Fibroblast of mammary gland (primary cell): ENCODE results near the gene CEP128.

Experiments used
- DNase-seq: peaks from one replicate; pipeline ENCODE4 v3.0.0-alpha.2; 2010; ENCODE audit warnings: low read depth
- H3K4me3 ChIP-seq: 2 replicates; pipeline ENCODE4 v1.5.1; 2011; ENCODE audit warnings: low read depth, mild to moderate bottlenecking, low read length, moderate library complexity; ENCODE audit not compliant: control insufficient read depth
- TF ChIP-seq, protein P1 (sequence below): conservative IDR thresholded peaks from 2 replicates; pipeline ENCODE4 v1.5.1; 2011; ENCODE audit warnings: low read depth, low read length, inconsistent platforms; ENCODE audit not compliant: control insufficient read depth, insufficient read depth

CEP128 gene

GRCh38 chr14:80762641-80763228 is 178.8 kb downstream of the CEP128 start:
- DNase-seq, result peak; percentile 7

DNA sequence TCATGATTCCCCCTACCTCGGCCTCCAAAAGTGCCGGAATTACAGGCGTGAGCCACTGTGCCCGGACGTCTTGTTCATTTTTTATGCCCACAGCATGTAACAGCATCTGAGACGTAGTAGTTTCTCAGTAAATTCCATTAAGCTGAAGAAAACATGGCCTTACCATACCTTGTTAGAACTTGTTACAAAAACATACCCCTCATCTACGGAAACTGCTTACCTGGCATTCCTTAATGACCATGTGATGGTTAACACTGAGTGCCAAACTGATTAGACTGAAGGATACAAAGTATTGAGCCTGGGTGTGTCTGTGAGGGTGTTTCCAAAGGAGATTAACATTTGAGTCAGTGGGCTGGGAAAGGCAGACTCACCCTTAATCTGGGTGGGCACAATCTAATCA is 186.8 kb downstream of the CEP128 start:
- H3K4me3 ChIP-seq, result no peak overlapping the region

More at GRCh38 chr14:80762641-80763228, 178.8 kb downstream of the CEP128 start:
- no peak overlapping the region for H3K4me3 ChIP-seq
- TF ChIP-seq, protein P1, sequence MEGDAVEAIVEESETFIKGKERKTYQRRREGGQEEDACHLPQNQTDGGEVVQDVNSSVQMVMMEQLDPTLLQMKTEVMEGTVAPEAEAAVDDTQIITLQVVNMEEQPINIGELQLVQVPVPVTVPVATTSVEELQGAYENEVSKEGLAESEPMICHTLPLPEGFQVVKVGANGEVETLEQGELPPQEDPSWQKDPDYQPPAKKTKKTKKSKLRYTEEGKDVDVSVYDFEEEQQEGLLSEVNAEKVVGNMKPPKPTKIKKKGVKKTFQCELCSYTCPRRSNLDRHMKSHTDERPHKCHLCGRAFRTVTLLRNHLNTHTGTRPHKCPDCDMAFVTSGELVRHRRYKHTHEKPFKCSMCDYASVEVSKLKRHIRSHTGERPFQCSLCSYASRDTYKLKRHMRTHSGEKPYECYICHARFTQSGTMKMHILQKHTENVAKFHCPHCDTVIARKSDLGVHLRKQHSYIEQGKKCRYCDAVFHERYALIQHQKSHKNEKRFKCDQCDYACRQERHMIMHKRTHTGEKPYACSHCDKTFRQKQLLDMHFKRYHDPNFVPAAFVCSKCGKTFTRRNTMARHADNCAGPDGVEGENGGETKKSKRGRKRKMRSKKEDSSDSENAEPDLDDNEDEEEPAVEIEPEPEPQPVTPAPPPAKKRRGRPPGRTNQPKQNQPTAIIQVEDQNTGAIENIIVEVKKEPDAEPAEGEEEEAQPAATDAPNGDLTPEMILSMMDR, result no peak

DNA sequence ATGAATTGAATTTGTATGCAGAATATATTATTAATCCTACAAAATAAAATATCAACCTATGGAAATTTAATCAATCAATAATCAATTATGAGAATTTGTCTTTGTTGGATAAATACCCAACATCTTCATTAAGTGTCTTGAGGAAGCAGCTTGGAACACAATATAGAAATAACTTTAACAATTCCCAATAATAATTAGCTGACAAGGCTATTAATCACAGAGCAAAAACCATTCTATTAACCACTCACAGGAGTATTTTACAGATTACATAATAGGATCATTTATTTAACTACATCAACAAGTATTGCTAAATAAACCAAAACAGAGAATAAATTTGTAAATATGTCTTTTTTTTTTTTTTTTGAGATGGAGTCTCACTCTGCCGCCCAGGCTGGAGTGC is 190.3 kb downstream of the CEP128 start:
- no peak for DNase-seq
- no peak overlapping the region for H3K4me3 ChIP-seq
- TF ChIP-seq, protein P1, result no peak

More for the DNA sequence above, 186.8 kb downstream of the CEP128 start:
- TF ChIP-seq, protein P1, result no peak
- no peak for DNase-seq

DNA sequence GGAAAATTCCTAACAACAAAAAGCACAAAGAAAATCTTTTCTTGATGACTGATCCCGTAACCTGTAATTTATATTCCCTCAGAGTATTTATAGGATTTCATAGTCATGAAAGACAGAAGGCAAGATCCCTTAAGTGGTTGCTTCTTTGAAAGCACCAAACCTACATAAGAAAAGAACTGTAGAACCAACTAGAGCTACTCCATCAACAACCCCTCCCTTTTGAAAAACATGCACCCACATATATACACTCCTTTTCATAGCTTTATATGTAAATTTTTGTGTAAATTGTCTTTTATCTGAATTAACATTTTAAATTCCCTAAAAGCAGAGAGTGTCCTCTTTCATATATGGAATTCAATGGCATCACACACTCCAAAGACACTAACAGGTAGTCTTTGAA is 215.3 kb downstream of the CEP128 start:
- DNase-seq, result no peak
- no peak overlapping the region for H3K4me3 ChIP-seq
- TF ChIP-seq, protein P1, result no peak

- TF ChIP-seq, protein P1, result no peak
- no peak for DNase-seq
Measured at GRCh38 chr14:80718940-80719339, 222.6 kb downstream of the CEP128 start.

DNA sequence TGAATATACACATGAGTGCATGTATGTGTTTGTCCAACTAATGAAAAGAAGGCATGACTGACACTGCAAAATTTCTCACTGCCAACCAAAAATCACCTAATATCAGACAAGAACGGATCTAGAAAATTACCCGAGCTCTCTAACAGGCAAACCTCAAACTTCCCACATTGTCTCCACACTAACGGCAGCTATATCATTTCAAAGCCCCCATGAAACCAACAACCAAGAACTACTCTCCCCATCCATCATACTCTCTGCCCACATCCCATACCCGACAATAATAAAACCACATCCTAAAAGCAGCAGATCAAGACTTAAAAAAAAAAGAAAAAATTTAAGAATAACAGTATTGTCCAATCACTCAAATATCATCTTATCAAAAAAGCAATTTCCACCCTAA is 227.1 kb downstream of the CEP128 start:
- no peak for DNase-seq
- H3K4me3 ChIP-seq, result no peak overlapping the region
- TF ChIP-seq, protein P1, result no peak

More at GRCh38 chr14:80718940-80719339, 222.6 kb downstream of the CEP128 start:
- no peak overlapping the region for H3K4me3 ChIP-seq
